ENCODE measurements around the gene DOLPP1. TPM values are rescaled to one million over a fixed set of nuclear protein-coding genes. Genes with fewer than 3 reads are reported as not detected.

The DOLPP1 gene
- total and polyA plus RNA-seq, 2 donors from 2014 or later: 9.1 to 12.1 TPM

- no peak overlapping the region for H3K9ac ChIP-seq (ENCODE audit: low read length in 3 of 3)
- no peak for DNase-seq
- no peak for FAIRE-seq
- H3K4me1 ChIP-seq (ENCODE audit: control insufficient read depth in 2 of 3, insufficient read depth in 2 of 3, low read depth in 1 of 3, low read length in 3 of 3): peaks cover 0 to 5% (median 2%) of the 10 kb centered on the region in 3 donors
- H3K27me3 ChIP-seq (ENCODE audit: control insufficient read depth, insufficient read depth, low read length): no peaks in the 10 kb centered on the region
- TF ChIP-seq CTCF (IDR thresholded peaks at IDR 0.05; ENCODE audit: borderline replicate concordance, extremely low read depth, insufficient read depth): no peak
- no peaks in the 10 kb centered on the region for H3K36me3 ChIP-seq (ENCODE audit: control insufficient read depth in 2 of 3, insufficient read depth in 3 of 3, low read length in 3 of 3)
- H3K4me3 ChIP-seq (ENCODE audit: low read length in 3 of 3): no peak overlapping the region
- no peak overlapping the region for H3K27ac ChIP-seq (ENCODE audit: low read depth in 2 of 2, low read length in 2 of 2)
- intact Hi-C loops (cut with DNase I): no loop called here
- H3K9me3 ChIP-seq (ENCODE audit: control insufficient read depth in 2 of 3, insufficient read depth in 1 of 3, low read length in 3 of 3): no peaks in the 10 kb centered on the region
Observed at GRCh38 chr9:129075996-129076639, 4.8 kb upstream of the DOLPP1 start.

DNA sequence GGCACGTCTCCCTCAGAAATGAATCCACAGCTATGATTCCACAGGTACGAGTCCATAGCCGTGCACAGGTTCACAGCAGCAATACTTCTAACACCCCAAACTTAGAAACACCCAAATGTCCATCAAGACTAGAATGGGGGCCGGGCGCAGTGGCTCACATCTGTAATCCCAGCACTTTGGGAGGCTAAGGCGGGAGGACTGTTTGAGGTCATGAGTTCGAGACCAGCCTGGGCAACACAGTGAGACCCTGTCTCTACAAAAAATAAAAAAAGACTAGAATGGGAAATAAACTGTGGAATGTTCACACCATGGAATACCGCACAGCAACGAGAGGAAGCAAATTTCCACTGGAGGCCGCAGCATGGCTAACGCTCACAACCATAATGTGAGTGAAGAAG is 4.3 kb upstream of the DOLPP1 start:
- H3K36me3 ChIP-seq (ENCODE audit: control insufficient read depth in 2 of 3, insufficient read depth in 3 of 3, low read length in 3 of 3): no peaks in the 10 kb centered on the region
- H3K9me3 ChIP-seq (ENCODE audit: control insufficient read depth in 2 of 3, insufficient read depth in 1 of 3, low read length in 3 of 3): no peaks in the 10 kb centered on the region
- TF ChIP-seq CTCF (IDR thresholded peaks at IDR 0.05; ENCODE audit: borderline replicate concordance, extremely low read depth, insufficient read depth): no peak
- H3K27ac ChIP-seq (ENCODE audit: low read depth in 2 of 2, low read length in 2 of 2): no peak overlapping the region
- no peak overlapping the region for H3K9ac ChIP-seq (ENCODE audit: low read length in 3 of 3)
- no peak overlapping the region for H3K4me3 ChIP-seq (ENCODE audit: low read length in 3 of 3)
- FAIRE-seq (no peak), DNase-seq (no peak)
- no peaks in the 10 kb centered on the region for H3K27me3 ChIP-seq (ENCODE audit: control insufficient read depth, insufficient read depth, low read length)
- peaks cover 0 to 7% (median 4%) of the 10 kb centered on the region in 3 donors for H3K4me1 ChIP-seq (ENCODE audit: control insufficient read depth in 2 of 3, insufficient read depth in 2 of 3, low read depth in 1 of 3, low read length in 3 of 3)
- intact Hi-C loops (cut with DNase I): no loop called here

GRCh38 chr9:129077236-129077635 is 3.7 kb upstream of the DOLPP1 start:
- no peak overlapping the region for H3K27ac ChIP-seq (ENCODE audit: low read depth in 2 of 2, low read length in 2 of 2)
- intact Hi-C loops (cut with DNase I): no loop called here

More at GRCh38 chr9:129077236-129077635, 3.7 kb upstream of the DOLPP1 start:
- H3K9me3 ChIP-seq (ENCODE audit: control insufficient read depth in 2 of 3, insufficient read depth in 1 of 3, low read length in 3 of 3): no peaks in the 10 kb centered on the region
- no peaks in the 10 kb centered on the region for H3K27me3 ChIP-seq (ENCODE audit: control insufficient read depth, insufficient read depth, low read length)
- H3K4me3 ChIP-seq (ENCODE audit: low read length in 3 of 3): no peak overlapping the region
- no peak for DNase-seq
- H3K9ac ChIP-seq (ENCODE audit: low read length in 3 of 3): no peak overlapping the region
- H3K36me3 ChIP-seq (ENCODE audit: control insufficient read depth in 2 of 3, insufficient read depth in 3 of 3, low read length in 3 of 3): no peaks in the 10 kb centered on the region
- no peak for FAIRE-seq
- no peak for TF ChIP-seq CTCF (IDR thresholded peaks at IDR 0.05; ENCODE audit: borderline replicate concordance, extremely low read depth, insufficient read depth)
- H3K4me1 ChIP-seq (ENCODE audit: control insufficient read depth in 2 of 3, insufficient read depth in 2 of 3, low read depth in 1 of 3, low read length in 3 of 3): peaks cover 0 to 13% (median 8%) of the 10 kb centered on the region in 3 donors

Measured in kidney (tissue), 14 donors.